ENCODE data around the gene PLEKHD1.
A peak's percentile ranks its signal among the peaks of the same experiment; 100 is the strongest.

The PLEKHD1 gene

DNA sequence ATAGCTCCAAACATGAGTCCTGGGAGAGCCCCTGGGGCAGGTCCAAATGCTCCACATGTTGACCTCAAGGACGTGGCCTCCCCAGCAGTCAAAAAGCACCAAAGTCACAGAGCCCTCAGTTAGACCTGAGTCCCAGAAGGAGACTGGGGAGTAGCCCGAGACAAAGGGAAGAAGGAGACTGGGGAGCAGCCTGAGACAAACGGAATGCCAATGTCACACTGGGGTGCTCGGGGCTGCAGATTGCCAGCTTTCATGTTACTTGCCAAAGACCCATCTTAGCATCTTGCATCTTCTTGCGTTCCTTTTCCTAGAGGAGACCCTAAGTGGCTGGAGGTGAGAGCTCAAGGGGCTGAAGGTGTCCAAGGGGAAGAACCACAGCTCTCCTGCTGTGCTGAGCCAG, 14.9 kb downstream of the PLEKHD1 start:
- TF ChIP-seq CREB1 (IDR thresholded peaks at IDR 0.05; ENCODE audit: low read depth) = no peak
- no peak for TF ChIP-seq CEBPB (IDR thresholded peaks at IDR 0.05)
- no peak for TF ChIP-seq YY1 (IDR thresholded peaks at IDR 0.05; ENCODE audit: low read depth)
- TF ChIP-seq ZBTB7A (IDR thresholded peaks at IDR 0.05; ENCODE audit: low read depth) = no peak
- TF ChIP-seq, protein P1, sequence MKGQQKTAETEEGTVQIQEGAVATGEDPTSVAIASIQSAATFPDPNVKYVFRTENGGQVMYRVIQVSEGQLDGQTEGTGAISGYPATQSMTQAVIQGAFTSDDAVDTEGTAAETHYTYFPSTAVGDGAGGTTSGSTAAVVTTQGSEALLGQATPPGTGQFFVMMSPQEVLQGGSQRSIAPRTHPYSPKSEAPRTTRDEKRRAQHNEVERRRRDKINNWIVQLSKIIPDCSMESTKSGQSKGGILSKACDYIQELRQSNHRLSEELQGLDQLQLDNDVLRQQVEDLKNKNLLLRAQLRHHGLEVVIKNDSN (IDR thresholded peaks at IDR 0.05) = no peak
- no peak for TF ChIP-seq TAF1 (IDR thresholded peaks at IDR 0.05; ENCODE audit: low read depth)
- TF ChIP-seq, protein P2, sequence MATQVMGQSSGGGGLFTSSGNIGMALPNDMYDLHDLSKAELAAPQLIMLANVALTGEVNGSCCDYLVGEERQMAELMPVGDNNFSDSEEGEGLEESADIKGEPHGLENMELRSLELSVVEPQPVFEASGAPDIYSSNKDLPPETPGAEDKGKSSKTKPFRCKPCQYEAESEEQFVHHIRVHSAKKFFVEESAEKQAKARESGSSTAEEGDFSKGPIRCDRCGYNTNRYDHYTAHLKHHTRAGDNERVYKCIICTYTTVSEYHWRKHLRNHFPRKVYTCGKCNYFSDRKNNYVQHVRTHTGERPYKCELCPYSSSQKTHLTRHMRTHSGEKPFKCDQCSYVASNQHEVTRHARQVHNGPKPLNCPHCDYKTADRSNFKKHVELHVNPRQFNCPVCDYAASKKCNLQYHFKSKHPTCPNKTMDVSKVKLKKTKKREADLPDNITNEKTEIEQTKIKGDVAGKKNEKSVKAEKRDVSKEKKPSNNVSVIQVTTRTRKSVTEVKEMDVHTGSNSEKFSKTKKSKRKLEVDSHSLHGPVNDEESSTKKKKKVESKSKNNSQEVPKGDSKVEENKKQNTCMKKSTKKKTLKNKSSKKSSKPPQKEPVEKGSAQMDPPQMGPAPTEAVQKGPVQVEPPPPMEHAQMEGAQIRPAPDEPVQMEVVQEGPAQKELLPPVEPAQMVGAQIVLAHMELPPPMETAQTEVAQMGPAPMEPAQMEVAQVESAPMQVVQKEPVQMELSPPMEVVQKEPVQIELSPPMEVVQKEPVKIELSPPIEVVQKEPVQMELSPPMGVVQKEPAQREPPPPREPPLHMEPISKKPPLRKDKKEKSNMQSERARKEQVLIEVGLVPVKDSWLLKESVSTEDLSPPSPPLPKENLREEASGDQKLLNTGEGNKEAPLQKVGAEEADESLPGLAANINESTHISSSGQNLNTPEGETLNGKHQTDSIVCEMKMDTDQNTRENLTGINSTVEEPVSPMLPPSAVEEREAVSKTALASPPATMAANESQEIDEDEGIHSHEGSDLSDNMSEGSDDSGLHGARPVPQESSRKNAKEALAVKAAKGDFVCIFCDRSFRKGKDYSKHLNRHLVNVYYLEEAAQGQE (IDR thresholded peaks at IDR 0.05; ENCODE audit: low read depth) = no peak

DNA sequence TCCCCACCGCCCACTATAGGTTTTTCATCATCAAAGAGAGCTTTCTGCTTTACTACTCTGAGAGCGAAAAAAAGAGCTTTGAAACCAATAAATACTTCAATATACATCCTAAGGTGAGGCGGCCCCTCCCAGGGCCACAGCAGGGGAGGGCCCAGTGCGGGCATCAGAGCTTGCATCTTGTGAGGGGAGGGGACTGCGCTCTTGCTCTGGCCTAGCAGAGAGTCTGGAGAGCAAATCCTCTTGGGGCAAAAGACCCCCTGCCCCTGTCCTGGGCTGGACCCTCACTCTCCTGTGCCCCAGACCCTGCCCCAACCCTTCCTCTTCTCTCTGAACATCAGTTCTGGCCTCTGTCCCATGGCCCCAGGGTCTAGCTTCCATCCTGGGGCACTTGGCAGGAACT, 15.6 kb downstream of the PLEKHD1 start:
- no peak for TF ChIP-seq TCF12 (IDR thresholded peaks at IDR 0.05; ENCODE audit: low read depth)
- TF ChIP-seq TEAD4 (IDR thresholded peaks at IDR 0.05) = no peak
- no peak for TF ChIP-seq YY1 (IDR thresholded peaks at IDR 0.05; ENCODE audit: low read depth)
- no peak for TF ChIP-seq CEBPB (IDR thresholded peaks at IDR 0.05)
- no peak for TF ChIP-seq RAD21 (IDR thresholded peaks at IDR 0.05; ENCODE audit: low read depth)
- TF ChIP-seq ZBTB7A (IDR thresholded peaks at IDR 0.05; ENCODE audit: low read depth) = no peak
- no peak for TF ChIP-seq EP300 (IDR thresholded peaks at IDR 0.05; ENCODE audit: borderline replicate concordance)
- no peak for TF ChIP-seq CREB1 (IDR thresholded peaks at IDR 0.05; ENCODE audit: low read depth)

DNA sequence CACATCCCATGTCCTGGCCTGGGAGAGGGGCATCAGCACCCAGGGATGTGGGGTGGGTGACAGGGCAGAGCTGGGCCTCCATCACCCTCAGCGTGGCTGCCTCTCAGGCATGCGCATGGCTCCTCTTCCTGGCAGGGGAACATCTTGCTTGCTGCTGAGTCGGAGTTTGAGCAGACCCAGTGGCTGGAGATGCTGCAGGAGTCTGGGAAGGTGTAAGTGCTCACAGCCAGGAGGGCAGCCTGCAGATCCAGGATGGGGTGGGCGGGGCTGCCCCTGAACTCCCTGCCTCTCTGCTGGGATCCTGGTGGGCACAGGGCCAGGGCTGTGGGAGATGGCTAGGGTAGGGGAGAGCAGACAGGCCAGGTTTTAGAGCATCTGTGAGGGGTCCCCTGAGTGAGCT, 16.2 kb downstream of the PLEKHD1 start:
- no peak for TF ChIP-seq RAD21 (IDR thresholded peaks at IDR 0.05; ENCODE audit: low read depth)
- TF ChIP-seq TCF12 (IDR thresholded peaks at IDR 0.05; ENCODE audit: low read depth) = no peak
- TF ChIP-seq TAF1 (IDR thresholded peaks at IDR 0.05; ENCODE audit: low read depth) = no peak
- TF ChIP-seq YY1 (IDR thresholded peaks at IDR 0.05; ENCODE audit: low read depth) = no peak
- TF ChIP-seq ZBTB7A (IDR thresholded peaks at IDR 0.05; ENCODE audit: low read depth) = no peak
- no peak for TF ChIP-seq CEBPB (IDR thresholded peaks at IDR 0.05)
- TF ChIP-seq, protein P1 (IDR thresholded peaks at IDR 0.05) = no peak

GRCh38 chr14:69501423-69501838, 16.9 kb downstream of the PLEKHD1 start:
- TF ChIP-seq RAD21 (IDR thresholded peaks at IDR 0.05; ENCODE audit: low read depth) (no peak), TCF12 (IDR thresholded peaks at IDR 0.05; ENCODE audit: low read depth) (peak; percentile 64; the same call in 1 of the 2 replicates), TEAD4 (IDR thresholded peaks at IDR 0.05) (peak; percentile 37), NFIC (IDR thresholded peaks at IDR 0.05) (peak; percentile 77), FOXM1 (IDR thresholded peaks at IDR 0.05; ENCODE audit: borderline replicate concordance, low read depth) (peak; percentile 26; the same call in 1 of the 2 replicates), ZBTB7A (IDR thresholded peaks at IDR 0.05; ENCODE audit: low read depth) (peak; percentile 58; the same call in 1 of the 2 replicates), CEBPB (IDR thresholded peaks at IDR 0.05) (no peak), EP300 (IDR thresholded peaks at IDR 0.05; ENCODE audit: borderline replicate concordance) (peak; percentile 60), TAF1 (IDR thresholded peaks at IDR 0.05; ENCODE audit: low read depth) (no peak), MAX (IDR thresholded peaks at IDR 0.05) (no peak)
- TF ChIP-seq, protein P2 (IDR thresholded peaks at IDR 0.05; ENCODE audit: low read depth) = no peak

- TF ChIP-seq CEBPB (IDR thresholded peaks at IDR 0.05) (no peak), TAF1 (IDR thresholded peaks at IDR 0.05; ENCODE audit: low read depth) (no peak), TCF12 (IDR thresholded peaks at IDR 0.05; ENCODE audit: low read depth) (no peak), TEAD4 (IDR thresholded peaks at IDR 0.05) (no peak), EGR1 (IDR thresholded peaks at IDR 0.05) (no peak), YY1 (IDR thresholded peaks at IDR 0.05; ENCODE audit: low read depth) (no peak), ZBTB7A (IDR thresholded peaks at IDR 0.05; ENCODE audit: low read depth) (no peak), CREB1 (IDR thresholded peaks at IDR 0.05; ENCODE audit: low read depth) (no peak), MAX (IDR thresholded peaks at IDR 0.05) (no peak)
- TF ChIP-seq, protein P2 (IDR thresholded peaks at IDR 0.05; ENCODE audit: low read depth) = no peak
Measured at GRCh38 chr14:69504775-69505174, 20.2 kb downstream of the PLEKHD1 start.
